CD14-positive monocyte (primary cell): ENCODE results near the gene TNFSF8. TPM values are rescaled to one million over a fixed set of nuclear protein-coding genes. Genes with fewer than 3 reads are reported as not detected.
A peak's percentile ranks its signal among the peaks of the same experiment; 100 is the strongest.

Source experiments
- DNase-seq, 3 donors: peaks; one replicate each; pipeline ENCODE4 v3.0.0-alpha.2; 2011 to 2022
- H2AFZ ChIP-seq: 2 replicates; pipeline ENCODE4 v1.6.0; 2012; ENCODE audit warnings: mild to moderate bottlenecking, low read depth, low read length, inconsistent platforms; ENCODE audit not compliant: insufficient read depth, poor library complexity, severe bottlenecking
- H3K27ac ChIP-seq, 2 donors: 1 replicate in 1 of 2; 2 replicates in 1 of 2; pipeline ENCODE4 v1.5.1; 2012 to 2013; ENCODE audit warnings: low read length in 2 of 2, control low read depth in 1 of 2, inconsistent platforms in 1 of 2, low read depth in 1 of 2, mild to moderate bottlenecking in 1 of 2
- H3K27me3 ChIP-seq, 2 donors: one replicate each; pipeline versions ENCODE4 v1.6.0 to v1.6.1; 2011 to 2013; ENCODE audit warnings: low read length in 2 of 2; ENCODE audit not compliant: control insufficient read depth in 2 of 2, insufficient read depth in 2 of 2
- H3K36me3 ChIP-seq, 2 donors: replicated peaks in 1 of 2; 1 replicate in 1 of 2; 2 replicates in 1 of 2; pipeline versions ENCODE4 v1.5.1 to v1.6.1; 2012 to 2013; ENCODE audit warnings: low read length in 2 of 2, control low read depth in 1 of 2, inconsistent platforms in 1 of 2, mild to moderate bottlenecking in 1 of 2; ENCODE audit not compliant: insufficient read depth in 2 of 2, control insufficient read depth in 1 of 2
- H3K4me1 ChIP-seq, 2 donors: 1 replicate in 1 of 2; 2 replicates in 1 of 2; pipeline versions ENCODE4 v1.5.1 to v1.6.1; 2012 to 2013; ENCODE audit warnings: low read length in 2 of 2, control low read depth in 1 of 2, inconsistent platforms in 1 of 2, mild to moderate bottlenecking in 1 of 2, moderate library complexity in 1 of 2; ENCODE audit not compliant: insufficient read depth in 2 of 2, control insufficient read depth in 1 of 2
- H3K4me2 ChIP-seq: replicated peaks from 2 replicates; pipeline ENCODE3; 2012; ENCODE audit warnings: low read length, moderate library complexity, mild to moderate bottlenecking; ENCODE audit not compliant: poor library complexity, severe bottlenecking; ENCODE audit errors: extremely low read depth
- H3K4me3 ChIP-seq, 3 experiments: fragments of 200-600 bp in 1 of 3; sonication (generic) in 1 of 3; replicated peaks in 1 of 3; 1 replicate in 2 of 3; 2 replicates in 1 of 3; pipeline ENCODE4 v1.5.1; 2011 to 2013; ENCODE audit warnings: low read length in 3 of 3, mild to moderate bottlenecking in 3 of 3, control low read depth in 2 of 3, low read depth in 2 of 3, inconsistent platforms in 1 of 3, moderate library complexity in 1 of 3
- H3K79me2 ChIP-seq: 2 replicates; pipeline ENCODE4 v1.6.0; 2012; ENCODE audit warnings: mild to moderate bottlenecking, control low read depth, inconsistent platforms, low read length, moderate library complexity; ENCODE audit not compliant: insufficient read depth
- H3K9ac ChIP-seq: 2 replicates; pipeline ENCODE4 v1.6.0; 2017; ENCODE audit warnings: low read length, mild to moderate bottlenecking; ENCODE audit not compliant: insufficient read depth, poor library complexity, severe bottlenecking
- H3K9me3 ChIP-seq, 2 donors: replicated peaks in 1 of 2; 1 replicate in 1 of 2; 2 replicates in 1 of 2; pipeline versions ENCODE4 v1.5.1 to v1.6.1; 2012 to 2013; ENCODE audit warnings: low read length in 2 of 2, control low read depth in 1 of 2; ENCODE audit not compliant: control insufficient read depth in 1 of 2, insufficient read depth in 1 of 2
- H4K20me1 ChIP-seq: 2 replicates; pipeline ENCODE4 v1.6.0; 2012; ENCODE audit warnings: mild to moderate bottlenecking, low read length, control low read depth, moderate library complexity; ENCODE audit not compliant: insufficient read depth
- H3K27ac Mint-ChIP-seq, 7 donors: one replicate each; pipeline ENCODE4 v1.8.0; 2020; ENCODE audit warnings: mild to moderate bottlenecking in 7 of 7, mixed read lengths in 7 of 7, moderate library complexity in 6 of 7, inconsistent platforms in 2 of 7
- H3K27me3 Mint-ChIP-seq, 3 donors: one replicate each; pipeline ENCODE4 v1.8.0; 2021 to 2022; ENCODE audit warnings: low read depth in 3 of 3, mild to moderate bottlenecking in 3 of 3, mixed read lengths in 3 of 3, moderate library complexity in 3 of 3, inconsistent platforms in 1 of 3
- H3K36me3 Mint-ChIP-seq, 2 donors: one replicate each; pipeline ENCODE4 v1.8.0; 2020; ENCODE audit warnings: mixed read lengths in 2 of 2, inconsistent platforms in 1 of 2, mild to moderate bottlenecking in 1 of 2
- H3K4me1 Mint-ChIP-seq: one replicate; pipeline ENCODE4 v1.8.0; 2020; ENCODE audit warnings: mild to moderate bottlenecking, mixed read lengths
- H3K4me3 Mint-ChIP-seq, 2 donors: one replicate each; pipeline ENCODE4 v1.8.0; 2020; ENCODE audit warnings: mild to moderate bottlenecking in 2 of 2, mixed read lengths in 2 of 2, moderate library complexity in 1 of 2
- H3K9me3 Mint-ChIP-seq, 7 donors: one replicate each; pipeline ENCODE4 v1.8.0; 2020 to 2022; ENCODE audit warnings: mixed read lengths in 7 of 7, mild to moderate bottlenecking in 6 of 7, moderate library complexity in 6 of 7, inconsistent platforms in 2 of 7
- CTCF ChIP-seq: fragments of 200-600 bp; IDR thresholded peaks from one replicate; pipeline ENCODE4 v1.8.0; 2022; ENCODE audit warnings: antibody characterized with exemption, mild to moderate bottlenecking
- WGBS: methylation state at CpG from one replicate; pipeline ENCODE4 v1.1.5; 2013; ENCODE audit warnings: missing lambda C conversion rate; ENCODE audit not compliant: insufficient coverage; 5-methylcytosine and 5-hydroxymethylcytosine counted together
- intact Hi-C, 2 donors: fragments of 100-400 bp; cut with micrococcal nuclease; formaldehyde crosslinking; loops; one replicate each; pipeline versions ENCODE4 v1.15.0 to v1.15.1; 2023
- polyA plus RNA-seq, 3 donors: library from polyadenylated mRNA; depleted of rRNA in 1 of 3; unstranded in 2 of 3; stranded (reverse) in 1 of 3; fragments of 300-500 nt in 2 of 3; fragments of >200 nt in 1 of 3; fragmentation: Illumina TruSeq in 2 of 3; gene quantifications; 1 replicate in 2 of 3; 2 replicates in 1 of 3; pipeline ENCODE4 v1.2.3, GENCODE V29; 2012 to 2021

TNFSF8 gene
- polyA plus RNA-seq, 3 donors, result 27.8 to 42.9 (median 34.0) TPM

DNA sequence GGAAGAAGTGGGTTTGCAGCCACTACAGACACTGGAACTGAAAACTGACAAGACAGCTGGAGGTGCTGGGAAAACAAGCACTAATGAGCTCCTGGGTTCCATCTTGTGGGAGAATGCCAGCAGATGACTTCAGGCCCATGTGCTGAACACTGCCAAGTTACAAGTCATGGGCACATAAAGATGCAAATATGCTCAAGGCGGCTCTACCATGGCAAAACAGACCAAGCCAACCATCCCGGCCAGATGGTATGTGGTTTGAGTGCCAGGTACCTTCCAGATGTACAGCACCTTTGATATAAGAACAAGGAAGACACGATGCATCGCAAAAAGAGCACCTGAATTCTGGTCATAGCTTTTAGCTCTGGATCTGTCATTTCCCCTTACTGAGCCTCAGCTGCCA, 19.9 kb downstream of the TNFSF8 start:
- DNase-seq, result no peak
- TF ChIP-seq CTCF, result no peak
- Mint-ChIP-seq H3K27me3 (peaks cover 0 to 2% (median 0%) of the 10 kb centered on the region in 3 donors), H3K36me3 (peaks cover 85 to 87% of the 10 kb centered on the region in 2 donors), H3K4me1 (peaks cover 44% of the 10 kb centered on the region), H3K9me3 (no peaks in the 10 kb centered on the region), H3K27ac (peak overlapping the region in 3 of 7 donors; percentile 8 to 74 (median 15)), H3K4me3 (no peak overlapping the region)
- Histone ChIP-seq H3K4me3 (no peak overlapping the region), H3K4me2 (no peak overlapping the region), H3K36me3 (peaks cover 56 to 100% of the 10 kb centered on the region in 2 donors), H4K20me1 (peaks cover 99% of the 10 kb centered on the region), H3K27me3 (no peaks in the 10 kb centered on the region), H3K9me3 (no peaks in the 10 kb centered on the region), H2AFZ (no peak overlapping the region), H3K4me1 (peaks cover 0 to 7% of the 10 kb centered on the region in 2 donors), H3K79me2 (no peaks in the 10 kb centered on the region), H3K9ac (no peak overlapping the region), H3K27ac (no peak overlapping the region)
- intact Hi-C loops, result loop anchor here in 1 of 2 donors (10.0 kb wide), 2 partner anchors 104 to 176 kb away; no protein-coding TSS in a partner anchor
- 100% methylated on average over 2 of the region's 4 CpGs for WGBS

DNA sequence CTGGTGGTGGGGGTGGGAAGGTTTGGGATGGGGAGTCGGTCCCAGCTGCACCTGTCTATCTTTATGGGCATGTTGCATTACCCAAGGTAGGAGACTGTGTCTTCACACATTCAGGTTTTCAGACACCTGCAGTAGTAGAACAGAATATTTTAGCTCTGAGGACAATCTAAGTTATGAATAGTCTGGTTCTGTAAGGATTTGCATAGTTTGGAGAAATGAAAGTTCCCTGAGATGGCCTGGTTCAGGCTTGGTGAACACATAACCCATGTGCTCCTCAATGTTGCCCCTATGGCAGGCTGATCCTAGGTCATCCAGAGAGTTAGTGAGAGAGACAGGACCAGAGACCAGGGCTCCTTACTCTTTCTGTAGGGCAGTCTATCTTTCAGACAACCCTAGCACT, 20.7 kb downstream of the TNFSF8 start:
- Histone ChIP-seq H3K4me1 (peaks cover 0 to 7% of the 10 kb centered on the region in 2 donors), H2AFZ (no peak overlapping the region), H4K20me1 (peaks cover 98% of the 10 kb centered on the region), H3K36me3 (peaks cover 64 to 100% of the 10 kb centered on the region in 2 donors), H3K4me3 (no peak overlapping the region), H3K27ac (no peak overlapping the region), H3K9ac (no peak overlapping the region), H3K27me3 (no peaks in the 10 kb centered on the region), H3K9me3 (no peaks in the 10 kb centered on the region), H3K4me2 (no peak overlapping the region), H3K79me2 (no peaks in the 10 kb centered on the region)
- TF ChIP-seq CTCF, result no peak
- H3K4me1 Mint-ChIP-seq, result peaks cover 37% of the 10 kb centered on the region
- peaks cover 0 to 2% (median 0%) of the 10 kb centered on the region in 3 donors for H3K27me3 Mint-ChIP-seq
- no CpG with 5 or more reads among the region's 1 CpG for WGBS
- H3K36me3 Mint-ChIP-seq, result peaks cover 85 to 87% of the 10 kb centered on the region in 2 donors
- no peak overlapping the region for H3K4me3 Mint-ChIP-seq
- H3K27ac Mint-ChIP-seq, result peak overlapping the region in 1 of 7 donors; percentile 34
- no peak for DNase-seq
- H3K9me3 Mint-ChIP-seq, result no peaks in the 10 kb centered on the region
- intact Hi-C loops, result loop anchor here (10.0 kb wide), 3 partner anchors 105 to 235 kb away; no protein-coding TSS in a partner anchor
